ENCODE measurements around the gene SIAE.

Gene SIAE

GRCh38 chr11:124673333-124674167 is at the start of gene SIAE, which contains the start of gene SPA17:
SIAE (minus strand) TSS chr11:124673739; CDS start chr11:124673708, 31 bp downstream.
SPA17 (plus strand) TSS chr11:124673904; CDS start chr11:124675265, 1,361 bp downstream.
- peak; percentile 86 to 87 for DNase-seq

- no peak for DNase-seq
These were observed 48.6 kb upstream of the SIAE start for GRCh38 chr11:124722176-124722575.

GRCh38 chr11:124719534-124719933 is 46.0 kb upstream of the SIAE start:
- no peak for DNase-seq

- no peak for DNase-seq
These were observed 45.3 kb upstream of the SIAE start for GRCh38 chr11:124718801-124719200.

GRCh38 chr11:124717786-124718651 is 44.5 kb upstream of the SIAE start:
- DNase-seq = peak; percentile 27 to 51

- DNase-seq = no peak
These were observed 43.9 kb upstream of the SIAE start for GRCh38 chr11:124717421-124717785.

GRCh38 chr11:124716591-124716990 is 43.1 kb upstream of the SIAE start:
- no peak for DNase-seq

GRCh38 chr11:124712392-124712791 is 38.9 kb upstream of the SIAE start:
- DNase-seq = no peak

- DNase-seq = no peak
These were observed 34.3 kb upstream of the SIAE start for GRCh38 chr11:124707829-124708228.

- DNase-seq = no peak
These were observed 26.5 kb upstream of the SIAE start for GRCh38 chr11:124700028-124700427.

GRCh38 chr11:124699547-124699946 is 26.0 kb upstream of the SIAE start:
- DNase-seq = no peak

GRCh38 chr11:124693142-124693541 is 19.6 kb upstream of the SIAE start:
- DNase-seq = no peak

- no peak for DNase-seq
These were observed 8.9 kb upstream of the SIAE start for GRCh38 chr11:124682443-124682842.

- no peak for DNase-seq
These were observed 7.9 kb upstream of the SIAE start for GRCh38 chr11:124681421-124681820.

- DNase-seq = no peak
These were observed 4.9 kb upstream of the SIAE start for GRCh38 chr11:124678416-124678815.

GRCh38 chr11:124676386-124676785 is 2.8 kb upstream of the SIAE start:
- no peak for DNase-seq

GRCh38 chr11:124674571-124674970 is 1.0 kb upstream of the SIAE start:
- DNase-seq = no peak

GRCh38 chr11:124674168-124674517 is 604 bp upstream of the SIAE start:
- DNase-seq = no peak

GRCh38 chr11:124672536-124673215 is 863 bp downstream of the SIAE start:
- DNase-seq = no peak

GRCh38 chr11:124670732-124671131 is 2.8 kb downstream of the SIAE start:
- no peak for DNase-seq

- DNase-seq = peak; percentile 35 to 42
These were observed 4.3 kb downstream of the SIAE start for GRCh38 chr11:124669193-124669592.

GRCh38 chr11:124667601-124668000 is 5.9 kb downstream of the SIAE start:
- DNase-seq = no peak

- no peak for DNase-seq
These were observed 9.7 kb downstream of the SIAE start for GRCh38 chr11:124663861-124664260.

All from NCI-H2081 (cell line).